ENCODE measurements around the gene FILIP1L. TPM values are rescaled to one million over a fixed set of nuclear protein-coding genes. Genes with fewer than 3 reads are reported as not detected.

FILIP1L gene
- total and polyA plus RNA-seq, 2 of the 8 experiments (the other 6 are each of a cell fraction or from before 2014, with no cell fraction given) = 0.06 to 0.09 TPM

DNA sequence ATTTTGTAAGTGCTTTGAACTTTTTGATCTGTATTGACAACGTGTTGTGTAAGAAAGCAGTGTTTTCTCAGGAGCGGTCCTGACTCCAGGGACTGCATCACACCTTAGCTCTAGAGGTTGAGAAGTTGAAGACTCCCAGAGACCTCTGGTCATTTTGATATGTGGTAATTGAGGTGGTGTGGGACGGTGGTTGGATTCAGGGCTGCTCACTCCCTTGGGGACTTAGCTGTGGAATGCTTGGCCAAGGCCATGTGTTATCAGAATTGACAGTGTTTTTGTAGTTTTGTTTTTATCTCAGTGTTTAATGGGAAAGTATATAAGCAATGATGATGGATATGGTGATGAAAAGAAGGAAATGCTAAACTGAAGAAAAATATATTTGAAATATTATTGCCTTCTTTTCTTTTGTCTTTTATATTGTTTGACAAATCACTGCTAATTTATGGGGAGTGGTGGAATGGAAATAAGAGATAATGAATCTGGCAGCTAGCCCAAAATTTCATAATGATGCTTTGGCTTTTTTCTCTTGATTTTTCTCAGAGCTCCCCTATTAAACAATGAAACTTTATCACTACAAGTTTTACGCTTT, 280.6 kb downstream of the FILIP1L start (continued):
- TF ChIP-seq CHD7 (IDR thresholded peaks at IDR 0.05; ENCODE audit: insufficient replicate concordance, low read length) (no peak), SP2 (IDR thresholded peaks at IDR 0.05; ENCODE audit: low read length) (no peak), CEBPB (IDR thresholded peaks at IDR 0.05; ENCODE audit: low read depth, low read length) (no peak), PHF8 (conservative IDR thresholded peaks at IDR 0.05; ENCODE audit: low read depth, low read length) (no peak), TCF12 (IDR thresholded peaks at IDR 0.05; ENCODE audit: low read depth, low read length) (no peak), SIRT6 (IDR thresholded peaks at IDR 0.05; ENCODE audit: low read length) (no peak), SIN3A (conservative IDR thresholded peaks at IDR 0.05 in 1 of 2, IDR thresholded peaks at IDR 0.05 in 1 of 2; ENCODE audit: low read depth in 1 of 2, low read length in 2 of 2) (no peak), POLR2AphosphoS5 (IDR thresholded peaks at IDR 0.05; ENCODE audit: low read depth, low read length) (no peak)
- TF ChIP-seq, protein P1, sequence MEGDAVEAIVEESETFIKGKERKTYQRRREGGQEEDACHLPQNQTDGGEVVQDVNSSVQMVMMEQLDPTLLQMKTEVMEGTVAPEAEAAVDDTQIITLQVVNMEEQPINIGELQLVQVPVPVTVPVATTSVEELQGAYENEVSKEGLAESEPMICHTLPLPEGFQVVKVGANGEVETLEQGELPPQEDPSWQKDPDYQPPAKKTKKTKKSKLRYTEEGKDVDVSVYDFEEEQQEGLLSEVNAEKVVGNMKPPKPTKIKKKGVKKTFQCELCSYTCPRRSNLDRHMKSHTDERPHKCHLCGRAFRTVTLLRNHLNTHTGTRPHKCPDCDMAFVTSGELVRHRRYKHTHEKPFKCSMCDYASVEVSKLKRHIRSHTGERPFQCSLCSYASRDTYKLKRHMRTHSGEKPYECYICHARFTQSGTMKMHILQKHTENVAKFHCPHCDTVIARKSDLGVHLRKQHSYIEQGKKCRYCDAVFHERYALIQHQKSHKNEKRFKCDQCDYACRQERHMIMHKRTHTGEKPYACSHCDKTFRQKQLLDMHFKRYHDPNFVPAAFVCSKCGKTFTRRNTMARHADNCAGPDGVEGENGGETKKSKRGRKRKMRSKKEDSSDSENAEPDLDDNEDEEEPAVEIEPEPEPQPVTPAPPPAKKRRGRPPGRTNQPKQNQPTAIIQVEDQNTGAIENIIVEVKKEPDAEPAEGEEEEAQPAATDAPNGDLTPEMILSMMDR (IDR thresholded peaks at IDR 0.05; ENCODE audit: control extremely low read depth in 1 of 3, insufficient read depth in 1 of 3, low read depth in 1 of 3, low read length in 3 of 3) = no peak

Data from H1 (cell line).